SK-N-MC (cell line): Measurements from ENCODE around the gene CHAC1.

Experiments
- EZH2 ChIP-seq: fragments of 200-600 bp; sonication (generic); IDR thresholded peaks from one replicate; pipeline ENCODE4 v1.6.1; 2017; ENCODE audit warnings: antibody characterized with exemption
- POLR2AphosphoS5 ChIP-seq: IDR thresholded peaks from 2 replicates; pipeline ENCODE4 v1.6.1; 2012; ENCODE audit warnings: mild to moderate bottlenecking, low read depth, low read length, borderline replicate concordance

- TF ChIP-seq POLR2AphosphoS5: no peak
- no peak for TF ChIP-seq EZH2
Measured at GRCh38 chr15:40984406-40984805, 31.1 kb downstream of the CHAC1 start.
